WTC11 (cell line): ENCODE measurements around the gene MIEF1. TPM values are rescaled to one million over a fixed set of nuclear protein-coding genes. Genes with fewer than 3 reads are reported as not detected.

Experiments used
- ATAC-seq: fragments of 200-7000 bp; cut with Tn5 transposase; 2 replicates; pipeline ENCODE4 v1.10.0; 2021; ENCODE audit warnings: mild to moderate bottlenecking, moderate library complexity
- CTCF ChIA-PET: fragments of 300-600 bp; sonication (Branson Sonifier 250); formaldehyde crosslinking; loops from one replicate; lab custom pipeline; 2021; ENCODE audit warnings: antibody characterized with exemption; lab: Charles Lee
- POLR2A ChIA-PET: fragments of 350-600 bp; sonication (Branson Sonifier 250); formaldehyde crosslinking; loops from one replicate; lab custom pipeline; 2021; ENCODE audit warnings: antibody characterized with exemption; lab: Charles Lee
- DNase-seq: peaks from one replicate; pipeline ENCODE4 v3.0.0; 2021; ENCODE audit warnings: low spot score
- H3K27ac Mint-ChIP-seq: 2 replicates; pipeline ENCODE4 v1.8.0; 2021; ENCODE audit warnings: mixed read lengths
- H3K27me3 Mint-ChIP-seq: 2 replicates; pipeline ENCODE4 v1.8.0; 2021; ENCODE audit warnings: low read depth, mild to moderate bottlenecking, moderate library complexity, mixed read lengths
- H3K36me3 Mint-ChIP-seq: 2 replicates; pipeline ENCODE4 v1.8.0; 2021; ENCODE audit warnings: mixed read lengths
- H3K4me1 Mint-ChIP-seq: 2 replicates; pipeline ENCODE4 v1.8.0; 2022; ENCODE audit warnings: mixed read lengths
- H3K4me3 Mint-ChIP-seq: 2 replicates; pipeline ENCODE4 v1.8.0; 2021; ENCODE audit warnings: mild to moderate bottlenecking, moderate library complexity, mixed read lengths
- H3K9me3 Mint-ChIP-seq: 2 replicates; pipeline ENCODE4 v1.8.0; 2021; ENCODE audit warnings: mixed read lengths
- ATF2 ChIP-seq: sonication (generic); formaldehyde crosslinking; IDR thresholded peaks from 2 replicates; pipeline ENCODE4 v1.8.1; 2022; ENCODE audit warnings: low read depth, missing genetic modification reagents, borderline replicate concordance
- FOXK1 ChIP-seq: sonication (generic); formaldehyde crosslinking; IDR thresholded peaks from 2 replicates; pipeline ENCODE4 v1.8.0; 2022; ENCODE audit warnings: mild to moderate bottlenecking, moderate library complexity, missing genetic modification reagents
- FOXP1 ChIP-seq: sonication (generic); formaldehyde crosslinking; IDR thresholded peaks from 2 replicates; pipeline ENCODE4 v1.8.0; 2022; ENCODE audit warnings: missing genetic modification reagents, mild to moderate bottlenecking, moderate library complexity, borderline replicate concordance
- FOXP4 ChIP-seq: sonication (generic); formaldehyde crosslinking; IDR thresholded peaks from 2 replicates; pipeline ENCODE4 v1.8.0; 2022; ENCODE audit warnings: mild to moderate bottlenecking, missing genetic modification reagents
- HMGXB4 ChIP-seq: sonication (generic); formaldehyde crosslinking; IDR thresholded peaks from 2 replicates; pipeline ENCODE4 v1.8.1; 2023; ENCODE audit warnings: mild to moderate bottlenecking, moderate library complexity, missing genetic modification reagents
- IRF2 ChIP-seq: sonication (generic); formaldehyde crosslinking; IDR thresholded peaks from 2 replicates; pipeline ENCODE4 v1.8.0; 2022; ENCODE audit warnings: low read depth, missing genetic modification reagents, borderline replicate concordance
- KAT7 ChIP-seq: sonication (generic); formaldehyde crosslinking; IDR thresholded peaks from 2 replicates; pipeline ENCODE4 v1.8.1; 2023; ENCODE audit warnings: missing genetic modification reagents, mild to moderate bottlenecking, borderline replicate concordance
- RELA ChIP-seq: sonication (generic); formaldehyde crosslinking; IDR thresholded peaks from 2 replicates; pipeline ENCODE4 v1.8.1; 2022; ENCODE audit warnings: missing genetic modification reagents, mild to moderate bottlenecking, borderline replicate concordance
- SMAD4 ChIP-seq: sonication (generic); formaldehyde crosslinking; IDR thresholded peaks from 2 replicates; pipeline ENCODE4 v1.8.0; 2022; ENCODE audit warnings: mild to moderate bottlenecking, missing genetic modification reagents
- SP1 ChIP-seq: sonication (generic); formaldehyde crosslinking; conservative IDR thresholded peaks from 2 replicates; pipeline ENCODE4 v1.8.1; 2022; ENCODE audit warnings: missing genetic modification reagents
- STAT6 ChIP-seq: sonication (generic); formaldehyde crosslinking; conservative IDR thresholded peaks from 2 replicates; pipeline ENCODE4 v1.8.1; 2023; ENCODE audit warnings: mild to moderate bottlenecking, low read depth, missing genetic modification reagents, moderate library complexity
- TEAD4 ChIP-seq: sonication (generic); formaldehyde crosslinking; IDR thresholded peaks from 2 replicates; pipeline ENCODE4 v1.8.0; 2022; ENCODE audit warnings: mild to moderate bottlenecking, missing genetic modification reagents
- TP53 ChIP-seq: sonication (generic); formaldehyde crosslinking; IDR thresholded peaks from 2 replicates; pipeline ENCODE4 v1.8.1; 2023; ENCODE audit warnings: mild to moderate bottlenecking, missing genetic modification reagents
- ZNF219 ChIP-seq: sonication (generic); formaldehyde crosslinking; IDR thresholded peaks from 2 replicates; pipeline ENCODE4 v1.8.0; 2023; ENCODE audit warnings: missing genetic modification reagents, mild to moderate bottlenecking, borderline replicate concordance
- ZNF532 ChIP-seq: fragments of 250-450 bp; sonication (Bioruptor Pico); IDR thresholded peaks from 2 replicates; pipeline ENCODE4 v1.9.0; 2021; ENCODE audit warnings: mild to moderate bottlenecking, borderline replicate concordance
- ZNF671 ChIP-seq: fragments of 250-450 bp; sonication (Bioruptor Pico); IDR thresholded peaks from 2 replicates; pipeline ENCODE4 v1.8.0; 2021; ENCODE audit warnings: mild to moderate bottlenecking
- ZSCAN18 ChIP-seq: fragments of 250-450 bp; sonication (Bioruptor Pico); IDR thresholded peaks from 2 replicates; pipeline ENCODE4 v2.1.2; 2022; ENCODE audit warnings: mild to moderate bottlenecking, moderate library complexity
- total RNA-seq: library from RNA; stranded (reverse); gene quantifications from 3 replicates; pipeline ENCODE4 v1.2.3, GENCODE V29; 2021

MIEF1 gene
- total RNA-seq, 1 experiment from 2014 or later: 38.7 TPM

- TF ChIP-seq FOXP4 (CRISPR knock-in tag) (0 out of 2 replicates have a peak, but pooled peaks have one; percentile 16), SP1 (CRISPR knock-in tag) (peak; percentile 90), FOXP1 (CRISPR knock-in tag) (0 out of 2 replicates have a peak, but pooled peaks have one; percentile 41), ZNF219 (CRISPR knock-in tag) (no peak), HMGXB4 (peak; percentile 33; the same call in 1 of the 2 replicates), ZNF671 (no peak), TP53 (CRISPR knock-in tag) (no peak), ZSCAN18 (no peak), IRF2 (CRISPR knock-in tag) (no peak), RELA (CRISPR knock-in tag) (0 out of 2 replicates have a peak, but pooled peaks have one; percentile 14), FOXK1 (peak; percentile 96)
Measured at GRCh38 chr22:39502109-39502788, at the start of gene MIEF1 (continued).

GRCh38 chr22:39452740-39453040 is 49.4 kb upstream of the MIEF1 start:
- Mint-ChIP-seq H3K4me3 (no peak overlapping the region), H3K9me3 (no peaks in the 10 kb centered on the region), H3K4me1 (peaks cover 39% of the 10 kb centered on the region), H3K27ac (peak overlapping the region; percentile 8; the same call in 1 of the 2 replicates), H3K27me3 (peaks cover 32% of the 10 kb centered on the region), H3K36me3 (no peaks in the 10 kb centered on the region)
- ATAC-seq: no peak
- POLR2A ChIA-PET: interaction anchor here (0.6 kb wide), 1 partner anchor 560 kb away, joined by 3 read pairs; no protein-coding TSS in a partner anchor
- no peak for DNase-seq
- CTCF ChIA-PET: interaction anchor here (0.8 to 2.6 kb wide), 11 partner anchors 9 to 109 kb away, joined by 3 to 21 read pairs (median 6); partner anchors contain the start of gene TAB1
- TF ChIP-seq ATF2 (CRISPR knock-in tag) (no peak), TEAD4 (CRISPR knock-in tag) (no peak), SMAD4 (CRISPR knock-in tag) (no peak), STAT6 (CRISPR knock-in tag) (no peak), KAT7 (CRISPR knock-in tag) (no peak), ZNF532 (CRISPR knock-in tag) (no peak)
